GM12864 (cell line): ENCODE measurements around the gene TSPO.

Source experiments
- DNase-seq: peaks from one replicate; pipeline ENCODE4 v3.0.0-alpha.2; 2011; ENCODE audit warnings: low read depth
- H3K4me3 ChIP-seq: 2 replicates; pipeline ENCODE4 v1.5.1; 2011; ENCODE audit warnings: mild to moderate bottlenecking, low read depth, low read length, control low read depth
- TF ChIP-seq, protein P1 (sequence below): IDR thresholded peaks from 2 replicates; pipeline ENCODE4 v1.5.1; 2011; ENCODE audit warnings: low read depth, mild to moderate bottlenecking, moderate library complexity, low read length, control low read depth, inconsistent platforms; ENCODE audit errors: missing control alignments

The TSPO gene

DNA sequence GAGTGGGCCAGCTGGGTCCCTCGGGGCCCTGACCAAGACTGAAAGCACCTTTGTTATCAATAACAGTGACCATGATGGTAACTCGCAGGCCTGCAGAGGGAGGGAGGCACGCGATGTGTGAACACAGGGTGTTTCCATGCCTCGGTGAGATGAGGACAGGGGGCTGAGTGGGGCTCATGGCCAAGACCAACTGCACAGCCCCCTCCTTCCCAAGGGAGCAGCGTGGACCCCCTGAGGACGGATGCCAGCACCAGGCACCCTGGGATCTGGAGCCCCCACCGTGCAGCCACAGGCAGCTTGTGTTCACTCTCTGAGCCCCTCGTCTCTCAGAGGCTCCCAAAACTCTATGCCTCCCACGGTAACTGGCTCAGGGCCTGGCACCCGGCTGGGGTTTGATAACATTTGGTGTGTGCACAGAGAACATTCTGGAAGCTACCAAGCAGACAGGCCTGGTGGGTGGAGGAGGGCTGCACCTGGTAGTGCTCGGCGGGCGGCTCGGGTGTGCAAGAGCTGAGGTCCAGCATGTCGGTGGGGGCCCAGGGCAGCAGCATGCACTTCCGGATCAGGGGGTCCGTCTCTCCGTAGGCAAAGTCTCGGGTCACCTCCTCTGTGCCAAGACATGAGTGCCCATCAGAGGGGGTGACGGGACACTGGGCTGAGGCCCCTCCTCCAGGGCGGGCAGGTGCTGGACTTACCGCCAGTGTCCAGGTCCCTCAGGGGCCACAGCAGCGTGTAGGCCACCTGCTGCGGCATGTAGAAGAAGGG, 28.0 kb downstream of the TSPO start:
- TF ChIP-seq, protein P1, sequence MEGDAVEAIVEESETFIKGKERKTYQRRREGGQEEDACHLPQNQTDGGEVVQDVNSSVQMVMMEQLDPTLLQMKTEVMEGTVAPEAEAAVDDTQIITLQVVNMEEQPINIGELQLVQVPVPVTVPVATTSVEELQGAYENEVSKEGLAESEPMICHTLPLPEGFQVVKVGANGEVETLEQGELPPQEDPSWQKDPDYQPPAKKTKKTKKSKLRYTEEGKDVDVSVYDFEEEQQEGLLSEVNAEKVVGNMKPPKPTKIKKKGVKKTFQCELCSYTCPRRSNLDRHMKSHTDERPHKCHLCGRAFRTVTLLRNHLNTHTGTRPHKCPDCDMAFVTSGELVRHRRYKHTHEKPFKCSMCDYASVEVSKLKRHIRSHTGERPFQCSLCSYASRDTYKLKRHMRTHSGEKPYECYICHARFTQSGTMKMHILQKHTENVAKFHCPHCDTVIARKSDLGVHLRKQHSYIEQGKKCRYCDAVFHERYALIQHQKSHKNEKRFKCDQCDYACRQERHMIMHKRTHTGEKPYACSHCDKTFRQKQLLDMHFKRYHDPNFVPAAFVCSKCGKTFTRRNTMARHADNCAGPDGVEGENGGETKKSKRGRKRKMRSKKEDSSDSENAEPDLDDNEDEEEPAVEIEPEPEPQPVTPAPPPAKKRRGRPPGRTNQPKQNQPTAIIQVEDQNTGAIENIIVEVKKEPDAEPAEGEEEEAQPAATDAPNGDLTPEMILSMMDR = no peak
- no peak overlapping the region for H3K4me3 ChIP-seq
- no peak for DNase-seq

DNA sequence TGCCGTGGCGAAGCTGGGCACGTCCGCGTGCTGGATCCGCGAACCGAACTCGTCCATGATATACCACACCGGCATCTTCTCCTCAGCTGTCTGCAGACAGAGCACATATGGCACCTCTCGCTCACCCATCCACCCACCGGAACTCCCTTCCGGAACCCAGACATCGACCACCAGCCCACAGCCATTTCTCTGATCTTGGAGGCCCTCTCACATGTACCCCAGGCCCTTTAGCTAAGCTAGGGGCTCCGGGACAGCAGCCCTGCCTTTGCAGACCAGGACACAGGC, 28.5 kb downstream of the TSPO start:
- TF ChIP-seq, protein P1 = no peak
- H3K4me3 ChIP-seq = no peak overlapping the region

DNA sequence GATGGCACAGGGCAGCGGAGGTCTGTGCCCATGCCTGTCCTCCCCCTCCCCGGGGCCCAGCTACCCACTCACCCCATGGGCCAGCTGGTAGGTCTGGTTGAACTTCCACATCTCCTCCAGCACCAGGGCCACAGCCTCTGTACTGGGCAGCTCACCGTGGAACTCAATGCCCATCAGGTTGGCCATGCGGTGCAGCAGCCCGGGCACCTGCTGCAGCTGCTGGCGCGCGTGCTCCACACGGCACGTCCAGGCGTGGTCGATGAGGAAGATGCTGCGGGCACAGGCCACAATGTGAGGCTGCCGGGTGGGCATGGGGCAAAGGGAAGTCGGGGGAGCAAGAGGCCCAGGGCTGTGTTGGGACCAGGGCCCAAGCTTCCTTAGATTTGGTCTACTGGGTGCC, 29.3 kb downstream of the TSPO start:
- TF ChIP-seq, protein P1 = no peak
- no peak for DNase-seq
- H3K4me3 ChIP-seq = no peak overlapping the region

More for the DNA sequence above, 28.5 kb downstream of the TSPO start:
- DNase-seq = no peak

DNA sequence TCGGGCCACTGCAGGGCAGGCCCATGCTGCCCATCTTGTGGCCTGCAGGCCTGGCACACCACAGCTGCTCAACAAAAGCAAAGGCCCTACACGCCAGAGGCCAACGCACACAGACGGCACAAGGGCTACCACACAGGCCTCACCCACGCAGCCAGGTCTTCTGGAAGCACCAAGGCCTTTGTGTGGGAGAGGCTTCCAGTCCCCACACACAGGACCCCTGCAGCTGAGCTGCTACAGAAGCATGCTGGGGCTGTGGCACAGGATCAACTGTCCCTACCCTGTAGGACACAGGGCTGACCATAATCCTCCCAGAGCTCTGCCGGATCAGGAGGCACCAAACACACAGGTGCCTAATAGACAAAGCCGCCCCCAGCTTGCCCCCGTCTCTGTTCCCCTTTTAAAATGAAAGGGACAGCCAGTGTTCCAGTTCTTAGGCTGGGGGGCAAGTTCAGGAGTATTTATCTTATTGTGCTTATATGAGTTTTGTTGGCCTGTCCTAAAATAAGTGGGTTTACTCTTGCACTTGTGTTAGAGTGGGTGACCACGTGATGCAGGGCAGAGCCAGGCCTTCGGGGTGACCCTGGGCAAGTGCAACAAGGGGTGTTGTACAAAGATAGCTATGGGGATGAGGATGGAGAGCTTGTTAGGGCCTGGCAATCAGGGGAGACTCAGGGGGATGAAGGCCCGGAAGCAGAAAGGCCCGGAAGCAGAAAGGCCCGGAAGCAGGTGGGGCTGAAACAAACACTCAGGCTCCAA, 30.1 kb downstream of the TSPO start:
- no peak overlapping the region for H3K4me3 ChIP-seq
- TF ChIP-seq, protein P1 = no peak
- DNase-seq = no peak

DNA sequence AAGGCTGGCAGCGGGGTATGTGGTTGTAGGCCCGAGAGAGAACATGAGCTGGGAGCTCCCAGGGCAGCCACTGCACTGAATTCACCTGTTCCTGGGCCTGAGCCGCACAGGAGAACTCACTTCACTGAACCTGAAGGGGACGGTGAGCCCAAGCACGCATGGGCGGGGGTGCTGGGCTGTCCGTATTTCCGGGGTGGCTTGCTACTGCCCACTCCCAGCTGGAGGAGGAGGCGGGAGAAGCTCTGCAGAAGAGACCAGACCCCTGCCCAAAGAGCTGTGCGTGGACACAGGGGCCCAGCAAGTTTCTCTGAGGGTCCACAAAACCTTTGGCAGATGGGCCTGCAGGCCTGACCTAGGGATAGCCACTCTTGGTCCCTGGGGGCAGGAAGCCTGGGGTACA, 30.8 kb downstream of the TSPO start:
- DNase-seq = no peak
- TF ChIP-seq, protein P1 = no peak
- no peak overlapping the region for H3K4me3 ChIP-seq

DNA sequence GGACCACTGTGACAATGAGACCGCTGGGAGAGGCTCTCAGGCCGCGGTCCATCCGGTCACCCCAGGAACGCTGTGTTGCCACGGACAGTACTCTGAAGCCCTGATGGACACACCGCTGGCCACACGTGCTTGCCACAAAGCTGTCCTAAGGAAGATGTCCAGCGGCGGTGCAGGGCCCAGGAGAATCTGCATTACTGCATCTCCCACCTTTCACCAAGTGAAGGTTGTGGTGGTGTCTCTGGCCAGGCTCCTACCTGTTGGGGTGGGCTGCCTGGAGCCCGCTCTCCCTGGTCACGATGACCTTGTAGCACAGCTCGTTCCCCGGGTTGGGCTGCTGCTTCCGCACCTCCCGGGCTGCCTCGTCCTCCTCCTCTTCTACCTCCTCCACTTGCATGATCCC, 31.4 kb downstream of the TSPO start:
- no peak for DNase-seq
- no peak overlapping the region for H3K4me3 ChIP-seq
- TF ChIP-seq, protein P1 = no peak
